Panc1 (cell line): Measurements from ENCODE around the gene PRELID2. TPM values are rescaled to one million over a fixed set of nuclear protein-coding genes. Genes with fewer than 3 reads are reported as not detected.

Experiments
- ATAC-seq: fragments of 200-7000 bp; cut with Tn5 transposase; 2 replicates; pipeline ENCODE4 v1.9.1; 2020; ENCODE audit warnings: mild to moderate bottlenecking, moderate library complexity
- BruUV-seq: library from RNA; stranded (reverse); fragments of 400-500 nt; replicated peaks from 2 replicates; lab custom pipeline; 2021; lab: Mats Ljungman, UMichigan
- CTCF ChIA-PET: fragments of 300-600 bp; sonication (Branson Sonifier 250); formaldehyde crosslinking; loops from one replicate; lab custom pipeline; 2022; ENCODE audit warnings: antibody characterized with exemption; lab: Charles Lee
- POLR2A ChIA-PET: fragments of 300-600 bp; sonication (Branson Sonifier 250); formaldehyde crosslinking; loops from one replicate; lab custom pipeline; 2022; ENCODE audit warnings: antibody characterized with exemption; lab: Charles Lee
- DNase-seq: peaks from one replicate; pipeline ENCODE4 v3.0.0-alpha.2; 2010; ENCODE audit warnings: low read depth, low spot score
- H3K27ac ChIP-seq: 2 replicates; pipeline ENCODE4 v1.5.1; 2011; ENCODE audit warnings: mild to moderate bottlenecking, low read length, inconsistent platforms
- H3K27me3 ChIP-seq: fragments of 200-500 bp; sonication (Bioruptor generic); 2 replicates; pipeline ENCODE4 v1.6.0; 2014; ENCODE audit warnings: low read length, inconsistent platforms; ENCODE audit not compliant: control insufficient read depth, insufficient read depth
- H3K36me3 ChIP-seq: fragments of 200-500 bp; sonication (Bioruptor generic); 2 replicates; pipeline ENCODE4 v1.5.1; 2014; ENCODE audit warnings: inconsistent platforms, mild to moderate bottlenecking, low read length, moderate library complexity; ENCODE audit not compliant: control insufficient read depth, insufficient read depth
- H3K4me1 ChIP-seq: 2 replicates; pipeline ENCODE4 v1.5.1; 2011; ENCODE audit warnings: inconsistent platforms, mild to moderate bottlenecking, low read length, moderate library complexity; ENCODE audit not compliant: control insufficient read depth, insufficient read depth
- H3K4me3 ChIP-seq, 2 experiments: 2 replicates each; pipeline ENCODE4 v1.5.1; 2011 to 2012; ENCODE audit warnings: low read depth in 2 of 2, low read length in 2 of 2, mild to moderate bottlenecking in 2 of 2, inconsistent platforms in 1 of 2, moderate library complexity in 1 of 2
- H3K9me3 ChIP-seq: fragments of 200-500 bp; sonication (Bioruptor generic); 2 replicates; pipeline ENCODE4 v1.5.1; 2014; ENCODE audit warnings: low read depth, mild to moderate bottlenecking, inconsistent platforms, low read length, moderate library complexity; ENCODE audit not compliant: control insufficient read depth, insufficient read depth
- CTCF ChIP-seq: fragments of 450-650 bp; IDR thresholded peaks from 2 replicates; pipeline ENCODE4 v1.5.1; 2017; ENCODE audit warnings: mild to moderate bottlenecking
- POLR2AphosphoS5 ChIP-seq: IDR thresholded peaks from 2 replicates; pipeline ENCODE4 v1.6.1; 2012; ENCODE audit warnings: mild to moderate bottlenecking, low read depth, low read length, moderate library complexity
- REST ChIP-seq, 2 experiments: IDR thresholded peaks; 2 replicates each; pipeline ENCODE4 v1.6.1; 2011 to 2012; ENCODE audit warnings: low read depth in 2 of 2, control low read depth in 1 of 2, low read length in 1 of 2, mild to moderate bottlenecking in 1 of 2, moderate library complexity in 1 of 2; ENCODE audit not compliant: insufficient read depth in 1 of 2
- SIN3A ChIP-seq: IDR thresholded peaks from 2 replicates; pipeline ENCODE4 v1.6.1; 2012; ENCODE audit warnings: low read depth, mild to moderate bottlenecking, low read length, moderate library complexity, borderline replicate concordance; ENCODE audit not compliant: insufficient read depth
- TCF7L2 ChIP-seq: IDR thresholded peaks from 2 replicates; pipeline ENCODE4 v1.6.1; 2011; ENCODE audit warnings: mild to moderate bottlenecking, low read depth, low read length, inconsistent platforms
- in situ Hi-C: cut with HindIII; loops from 2 replicates; pipeline ENCODE4 v1.10.0; 2016; ENCODE audit warnings: low sequenced_read_pairs, low pct_unique_long_range_greater_than_20kb
- intact Hi-C: fragments of 100-400 bp; cut with micrococcal nuclease; formaldehyde crosslinking; loops from one replicate; pipeline ENCODE4 v1.10.0; 2022; ENCODE audit not compliant: unreplicated experiment
- total RNA-seq: library from RNA; stranded (reverse); gene quantifications from one replicate; pipeline ENCODE4 v1.2.1, GENCODE V29; 2021; ENCODE audit not compliant: unreplicated experiment

Gene PRELID2
- total RNA-seq, 1 experiment from 2014 or later = 15.4 TPM

- no peak overlapping the region for H3K27ac ChIP-seq
- intact Hi-C loops (no loop called here), in situ Hi-C loops (no loop called here)
- H3K4me1 ChIP-seq = no peaks in the 10 kb centered on the region
- no peak for TF ChIP-seq POLR2AphosphoS5
- TF ChIP-seq REST (IDR thresholded peaks at IDR 0.05; ENCODE audit: insufficient read depth in 1 of 2, low read depth in 2 of 2, low read length in 1 of 2) = no peak
- no peak for TF ChIP-seq TCF7L2
- TF ChIP-seq CTCF = no peak
- TF ChIP-seq SIN3A = no peak
- BruUV-seq = no TSS peak
- no peak overlapping the region for H3K4me3 ChIP-seq
- no peaks in the 10 kb centered on the region for H3K36me3 ChIP-seq
- H3K9me3 ChIP-seq = no peaks in the 10 kb centered on the region
- no peak for DNase-seq
- H3K27me3 ChIP-seq = no peaks in the 10 kb centered on the region
- ChIA-PET CTCF (no interaction called here), POLR2A (no interaction called here)
- no peak; the same call in 1 of the 2 replicates for ATAC-seq
Observed at GRCh38 chr5:145752947-145753346, 82.2 kb downstream of the PRELID2 start.

GRCh38 chr5:145752534-145752933 lies 82.6 kb downstream of the PRELID2 start:
- H3K4me1 ChIP-seq = no peaks in the 10 kb centered on the region
- intact Hi-C loops = no loop called here
- in situ Hi-C loops = no loop called here
- no TSS peak for BruUV-seq
- H3K4me3 ChIP-seq = no peak overlapping the region
- ATAC-seq (no peak), DNase-seq (no peak)
- H3K9me3 ChIP-seq = no peaks in the 10 kb centered on the region
- H3K27me3 ChIP-seq = no peaks in the 10 kb centered on the region
- no peaks in the 10 kb centered on the region for H3K36me3 ChIP-seq
- TF ChIP-seq CTCF (no peak), POLR2AphosphoS5 (no peak), TCF7L2 (no peak), REST (IDR thresholded peaks at IDR 0.05; ENCODE audit: insufficient read depth in 1 of 2, low read depth in 2 of 2, low read length in 1 of 2) (no peak), SIN3A (no peak)
- H3K27ac ChIP-seq = no peak overlapping the region
- CTCF ChIA-PET = no interaction called here
- POLR2A ChIA-PET = no interaction called here
